GM12875 (cell line): ENCODE results near the gene STYK1.

Experiments used
- H3K4me3 ChIP-seq: one replicate; pipeline ENCODE4 v1.5.1; 2011; ENCODE audit warnings: low read depth, low read length, control low read depth
- CTCF ChIP-seq: IDR thresholded peaks from 2 replicates; pipeline ENCODE4 v1.5.1; 2011; ENCODE audit warnings: low read depth, mild to moderate bottlenecking, control low read depth, inconsistent platforms, low read length, moderate library complexity, borderline replicate concordance; ENCODE audit not compliant: insufficient read depth

The STYK1 gene

GRCh38 chr12:10632226-10632625 is 41.6 kb downstream of the STYK1 start:
- no peak for TF ChIP-seq CTCF
- H3K4me3 ChIP-seq, result no peak overlapping the region

DNA sequence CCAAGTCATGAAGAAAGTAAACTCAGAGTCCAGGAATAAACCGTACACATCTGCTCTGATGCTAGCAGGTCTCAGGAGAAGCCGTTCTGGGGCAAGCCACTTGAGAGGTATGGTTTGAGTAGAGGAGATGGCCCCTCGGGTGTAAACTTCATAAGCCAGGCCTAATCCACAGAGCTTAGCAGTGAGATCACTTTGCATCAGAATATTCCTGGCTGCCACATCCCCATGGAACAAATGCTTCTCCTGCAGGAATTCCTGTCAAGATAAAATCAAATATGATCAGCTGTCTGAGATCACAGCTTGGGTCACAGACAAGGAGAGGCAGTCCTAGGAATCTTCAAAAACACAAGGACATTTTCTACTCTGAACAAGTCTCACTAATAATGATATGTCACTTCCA is 49.2 kb downstream of the STYK1 start:
- TF ChIP-seq CTCF, result no peak

GRCh38 chr12:10623131-10623530 is 50.7 kb downstream of the STYK1 start:
- TF ChIP-seq CTCF, result no peak
- no peak overlapping the region for H3K4me3 ChIP-seq

More for the DNA sequence above, 49.2 kb downstream of the STYK1 start:
- no peak overlapping the region for H3K4me3 ChIP-seq

DNA sequence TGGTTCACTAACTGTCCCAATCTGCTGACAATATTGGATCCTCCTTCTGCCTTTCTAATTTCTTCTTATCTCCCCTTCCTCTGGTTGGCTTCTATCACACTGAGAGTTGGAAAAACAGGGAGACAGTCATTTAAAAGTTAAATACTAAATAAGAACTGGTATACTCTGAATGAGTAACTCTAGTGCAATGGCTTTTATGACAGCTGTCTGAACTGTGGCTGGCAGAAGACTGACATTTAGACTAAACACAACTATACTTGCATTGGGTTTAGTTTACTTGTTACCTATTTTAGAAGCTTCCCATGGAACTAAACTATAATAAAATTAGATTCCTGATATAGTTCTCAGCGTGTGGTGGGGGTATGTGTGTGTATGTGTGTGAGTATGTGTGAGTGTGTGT is 52.6 kb downstream of the STYK1 start:
- no peak overlapping the region for H3K4me3 ChIP-seq
- TF ChIP-seq CTCF, result no peak

- no peak overlapping the region for H3K4me3 ChIP-seq
- TF ChIP-seq CTCF, result no peak
These were observed 53.6 kb downstream of the STYK1 start for GRCh38 chr12:10620078-10620779.

- no peak overlapping the region for H3K4me3 ChIP-seq
- no peak for TF ChIP-seq CTCF
These were observed 55.4 kb downstream of the STYK1 start for GRCh38 chr12:10618338-10618987.

GRCh38 chr12:10617863-10618262 is 56.0 kb downstream of the STYK1 start:
- no peak overlapping the region for H3K4me3 ChIP-seq
- TF ChIP-seq CTCF, result no peak
